EH (cell line): ENCODE results near the gene CST9.
"Not testable (repeated sequence)": the region's sequence is repeated elsewhere in the genome, so short reads cannot be mapped to it uniquely, and the experiment has no call there.

Source experiments
- DNase-seq: peaks from one replicate; pipeline ENCODE4 v3.0.0-alpha.2; 2015; ENCODE audit warnings: low read depth

The CST9 gene

GRCh38 chr20:23623666-23624323 is 18.1 kb upstream of the CST9 start:
- no peak for DNase-seq

GRCh38 chr20:23622839-23623343 is 17.2 kb upstream of the CST9 start:
- DNase-seq: peak; percentile 90

- DNase-seq: not testable (repeated sequence)
Measured at GRCh38 chr20:23622401-23622800, 16.7 kb upstream of the CST9 start.

GRCh38 chr20:23620670-23621386 is 15.1 kb upstream of the CST9 start:
- DNase-seq: not testable (repeated sequence)

GRCh38 chr20:23614163-23614562 is 8.4 kb upstream of the CST9 start:
- DNase-seq: no peak

GRCh38 chr20:23613676-23614075 is 8.0 kb upstream of the CST9 start:
- no peak for DNase-seq

- DNase-seq: no peak
Measured at GRCh38 chr20:23612396-23612795, 6.7 kb upstream of the CST9 start.

- no peak for DNase-seq
Measured at GRCh38 chr20:23609486-23610109, 3.9 kb upstream of the CST9 start.

GRCh38 chr20:23608251-23608846 is 2.6 kb upstream of the CST9 start:
- DNase-seq: no peak

- no peak for DNase-seq
Measured at GRCh38 chr20:23607497-23608245, 2.0 kb upstream of the CST9 start.

- DNase-seq: peak; percentile 80
Measured at GRCh38 chr20:23606652-23607049, 934 bp upstream of the CST9 start.

- DNase-seq: no peak
Measured at GRCh38 chr20:23604306-23604705, 1.4 kb downstream of the CST9 start.

- DNase-seq: no peak
Measured at GRCh38 chr20:23603321-23603720, 2.4 kb downstream of the CST9 start.

GRCh38 chr20:23602699-23603098 is 3.0 kb downstream of the CST9 start:
- DNase-seq: no peak

GRCh38 chr20:23602241-23602640 is 3.5 kb downstream of the CST9 start:
- DNase-seq: no peak

GRCh38 chr20:23601715-23602114 is 4.0 kb downstream of the CST9 start:
- DNase-seq: peak; percentile 38

GRCh38 chr20:23598481-23598880 is 7.2 kb downstream of the CST9 start:
- DNase-seq: no peak

- no peak for DNase-seq
Measured at GRCh38 chr20:23596579-23597250, 9.0 kb downstream of the CST9 start.

- no peak for DNase-seq
Measured at GRCh38 chr20:23595941-23596340, 9.8 kb downstream of the CST9 start.

- no peak for DNase-seq
Measured at GRCh38 chr20:23588434-23589403, 17.0 kb downstream of the CST9 start.
